HUES48 (cell line): ENCODE measurements around the gene FAM186B.

Experiments
- H3K27ac ChIP-seq: one replicate; pipeline ENCODE4 v1.7.0; 2013; ENCODE audit warnings: low read depth, low read length, inconsistent platforms
- H3K27me3 ChIP-seq: 2 replicates; pipeline ENCODE4 v1.6.1; 2013; ENCODE audit warnings: mild to moderate bottlenecking, low read length; ENCODE audit not compliant: control insufficient read depth, insufficient read depth
- H3K36me3 ChIP-seq: 2 replicates; pipeline ENCODE4 v1.6.1; 2013; ENCODE audit warnings: low read length; ENCODE audit not compliant: control insufficient read depth, insufficient read depth
- H3K4me1 ChIP-seq: 2 replicates; pipeline ENCODE4 v1.6.1; 2013; ENCODE audit warnings: mild to moderate bottlenecking, low read length; ENCODE audit not compliant: control insufficient read depth, insufficient read depth
- H3K4me3 ChIP-seq: 2 replicates; pipeline ENCODE4 v1.5.1; 2013; ENCODE audit warnings: mild to moderate bottlenecking, low read depth, low read length
- H3K9ac ChIP-seq: 2 replicates; pipeline ENCODE4 v1.6.1; 2013; ENCODE audit warnings: mild to moderate bottlenecking, low read depth, low read length, moderate library complexity
- H3K9me3 ChIP-seq: 2 replicates; pipeline ENCODE4 v1.6.1; 2013; ENCODE audit warnings: low read length; ENCODE audit not compliant: control insufficient read depth, insufficient read depth

FAM186B gene

DNA sequence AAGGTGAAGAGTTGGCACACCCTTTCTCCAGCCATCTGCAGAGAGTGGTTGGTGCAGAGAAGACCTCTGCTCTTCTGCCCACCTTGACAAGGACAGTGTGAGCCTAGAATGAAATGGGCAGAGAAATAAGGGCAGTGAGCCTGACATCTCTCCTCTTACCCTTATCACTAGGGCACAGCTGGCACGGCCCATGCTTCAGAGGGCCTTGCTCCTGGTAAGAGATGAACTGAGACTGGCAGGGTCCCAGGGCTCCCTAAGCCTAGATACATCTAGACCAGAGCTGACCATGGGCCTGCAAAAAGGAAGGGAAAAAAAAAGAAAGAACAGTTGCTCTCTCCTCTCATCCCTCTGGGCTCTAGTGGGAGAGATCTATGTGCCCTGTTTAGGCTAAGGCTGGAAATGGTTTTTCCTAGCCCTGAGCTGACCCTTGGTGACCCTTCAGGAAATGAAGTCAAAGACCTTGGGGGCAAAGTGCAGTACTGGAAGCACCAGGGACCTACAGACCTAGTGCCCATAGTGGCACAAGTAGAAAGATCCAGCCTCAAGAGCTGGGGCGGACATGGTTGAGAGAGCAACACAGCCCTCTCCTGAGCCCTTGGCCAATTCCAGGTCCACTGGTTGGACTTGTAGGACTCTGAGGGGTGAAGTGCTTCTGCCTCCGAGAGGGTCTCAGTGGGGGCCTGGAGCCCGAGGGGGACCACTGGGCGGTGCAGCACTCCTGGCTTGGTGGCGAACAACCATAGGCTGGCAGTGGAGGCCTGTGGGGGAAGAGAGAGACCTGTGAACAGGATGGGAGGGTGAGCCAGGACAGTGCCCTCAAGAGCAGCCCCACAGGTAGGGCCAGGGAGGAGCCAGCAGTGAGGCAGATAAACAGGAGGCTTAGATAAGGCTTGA is 40.0 kb upstream of the FAM186B start:
- Histone ChIP-seq H3K36me3 (peaks cover 88% of the 10 kb centered on the region), H3K9ac (no peak overlapping the region), H3K4me1 (no peaks in the 10 kb centered on the region; the same call in 1 of the 2 replicates), H3K27ac (no peak overlapping the region), H3K4me3 (no peak overlapping the region), H3K9me3 (no peaks in the 10 kb centered on the region), H3K27me3 (no peaks in the 10 kb centered on the region)

DNA sequence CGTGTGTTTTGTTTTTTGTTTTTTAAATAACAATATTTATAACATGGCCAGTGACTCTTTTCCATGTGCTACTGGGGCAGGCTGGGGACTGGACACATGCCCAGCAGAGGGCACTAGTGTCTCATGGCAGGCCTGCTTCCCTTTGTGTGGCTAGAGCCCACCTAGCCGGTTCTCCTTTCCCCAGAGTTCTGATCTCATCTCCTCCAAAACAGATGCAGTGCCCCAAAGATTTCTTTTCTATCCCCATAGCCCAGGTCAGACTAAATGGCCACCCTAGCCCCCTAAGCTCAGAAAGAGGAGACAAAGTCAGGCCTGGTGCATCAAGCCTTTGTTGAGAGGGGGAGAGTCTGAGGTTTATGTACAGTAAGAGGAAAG is 39.2 kb upstream of the FAM186B start:
- no peaks in the 10 kb centered on the region for H3K27me3 ChIP-seq
- H3K9ac ChIP-seq = no peak overlapping the region
- H3K9me3 ChIP-seq = no peaks in the 10 kb centered on the region
- no peaks in the 10 kb centered on the region; the same call in 1 of the 2 replicates for H3K4me1 ChIP-seq
- peaks cover 80% of the 10 kb centered on the region for H3K36me3 ChIP-seq
- H3K4me3 ChIP-seq = no peak overlapping the region
- no peak overlapping the region for H3K27ac ChIP-seq

DNA sequence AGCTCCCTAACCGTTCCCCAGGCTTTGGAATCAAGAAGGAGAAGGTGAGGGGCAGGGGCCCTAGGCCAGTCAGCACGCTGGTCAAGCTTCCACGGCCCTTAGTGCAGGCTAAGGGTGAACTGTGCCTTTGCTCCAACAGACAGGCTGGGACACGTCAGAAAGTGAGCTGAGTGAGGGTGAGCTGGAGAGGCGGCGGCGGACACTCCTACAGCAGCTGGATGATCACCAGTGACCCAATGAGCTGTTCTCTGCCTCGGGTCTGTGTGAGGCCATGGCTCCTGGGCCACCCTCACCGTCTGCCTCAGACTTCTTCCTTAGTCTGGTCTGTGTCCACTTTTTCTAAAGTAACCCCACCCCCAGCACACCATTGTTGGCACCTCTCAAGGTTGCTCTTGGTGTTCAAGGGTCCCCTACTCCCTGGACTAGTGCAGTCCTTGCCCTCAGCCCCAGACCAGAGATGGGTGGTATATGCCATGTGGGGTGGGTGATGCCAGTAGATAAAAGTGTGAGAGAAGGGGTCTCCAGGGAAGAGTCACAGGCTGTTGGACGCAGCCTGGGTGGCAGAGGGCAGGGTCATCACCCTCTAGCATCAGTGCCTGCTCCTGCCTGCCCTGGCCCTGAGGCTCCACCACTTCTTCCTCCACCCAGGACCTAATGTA is 38.7 kb upstream of the FAM186B start:
- Histone ChIP-seq H3K36me3 (peaks cover 75% of the 10 kb centered on the region), H3K27me3 (no peaks in the 10 kb centered on the region), H3K9ac (no peak overlapping the region), H3K4me3 (no peak overlapping the region), H3K9me3 (no peaks in the 10 kb centered on the region), H3K4me1 (no peaks in the 10 kb centered on the region; the same call in 1 of the 2 replicates), H3K27ac (no peak overlapping the region)

DNA sequence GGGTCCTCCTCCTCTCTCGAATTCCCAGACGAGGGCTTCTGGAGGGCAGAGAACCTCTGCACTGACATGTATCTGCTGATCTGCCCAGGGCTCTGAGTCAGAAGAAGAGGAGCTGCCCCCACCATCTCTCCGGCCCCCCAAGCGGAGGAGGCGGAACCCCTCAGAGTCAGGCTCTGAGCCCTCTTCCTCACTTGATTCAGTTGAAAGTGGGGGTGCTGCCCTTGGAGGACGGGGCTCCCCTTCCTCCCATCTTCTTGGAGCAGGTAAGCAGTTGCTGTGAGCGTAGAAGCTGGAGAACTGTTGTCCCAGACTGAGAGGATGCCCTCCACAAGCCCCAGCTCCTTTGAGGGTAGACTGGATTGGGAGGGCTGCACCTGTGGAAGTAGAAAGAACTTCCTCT is 37.7 kb upstream of the FAM186B start:
- no peak overlapping the region for H3K9ac ChIP-seq
- no peaks in the 10 kb centered on the region for H3K9me3 ChIP-seq
- no peaks in the 10 kb centered on the region for H3K27me3 ChIP-seq
- peaks cover 71% of the 10 kb centered on the region for H3K36me3 ChIP-seq
- no peaks in the 10 kb centered on the region; the same call in 1 of the 2 replicates for H3K4me1 ChIP-seq
- H3K4me3 ChIP-seq = no peak overlapping the region
- H3K27ac ChIP-seq = no peak overlapping the region

DNA sequence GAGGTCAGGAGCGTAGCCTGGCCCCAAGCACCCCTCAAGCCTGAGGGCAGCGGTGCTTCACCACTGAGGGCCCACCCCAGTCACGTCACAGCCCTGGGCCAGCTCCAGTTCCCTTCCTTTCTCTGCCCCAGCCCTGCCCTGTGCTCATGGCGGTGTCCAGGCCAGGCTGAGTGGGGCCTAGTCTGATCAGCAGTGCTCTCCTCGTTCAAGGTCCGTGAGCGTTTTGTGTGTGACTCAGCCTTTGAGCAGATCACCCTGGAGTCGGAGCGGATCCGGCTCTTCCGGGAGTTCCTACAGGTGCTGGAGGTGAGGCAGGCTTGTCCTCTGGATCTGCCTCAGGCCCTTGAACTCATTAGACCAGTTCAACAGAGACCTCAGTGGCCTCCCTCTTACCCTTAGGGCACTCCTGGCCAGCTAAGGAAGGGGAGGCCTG is 36.9 kb upstream of the FAM186B start:
- H3K4me3 ChIP-seq = no peak overlapping the region
- peaks cover 5% of the 10 kb centered on the region for H3K4me1 ChIP-seq
- H3K9me3 ChIP-seq = no peaks in the 10 kb centered on the region
- H3K36me3 ChIP-seq = peaks cover 69% of the 10 kb centered on the region
- no peak overlapping the region for H3K9ac ChIP-seq
- H3K27me3 ChIP-seq = no peaks in the 10 kb centered on the region
- H3K27ac ChIP-seq = no peak overlapping the region

DNA sequence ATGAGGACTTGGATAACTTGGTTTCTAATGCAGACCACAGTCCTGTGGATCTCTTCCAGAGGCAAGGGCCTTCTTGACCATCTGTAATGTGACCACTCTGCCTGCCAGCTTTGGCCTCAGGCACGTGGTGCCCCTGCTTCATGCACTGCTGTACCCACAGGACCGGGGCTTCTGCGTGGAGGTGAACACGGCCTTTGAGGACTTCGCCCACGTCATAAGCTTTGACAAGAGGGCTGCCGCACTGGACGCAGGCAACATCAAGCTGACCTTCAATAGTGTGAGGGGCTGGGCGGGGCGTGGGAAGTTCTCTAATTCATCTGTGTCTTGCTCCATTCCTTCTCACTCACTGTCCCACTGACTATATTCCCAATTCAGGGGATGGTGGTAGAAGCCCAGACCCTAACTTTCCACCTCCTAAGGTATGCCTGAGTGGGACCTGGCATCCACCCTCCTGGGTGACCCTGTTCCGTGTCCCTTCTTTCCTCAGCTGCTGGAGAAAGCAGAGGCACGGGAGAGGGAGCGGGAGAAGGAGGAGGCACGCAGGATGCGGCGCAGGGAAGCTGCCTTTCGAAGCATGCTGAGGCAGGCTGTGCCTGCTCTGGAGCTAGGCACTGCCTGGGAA is 36.4 kb upstream of the FAM186B start:
- Histone ChIP-seq H3K4me1 (peaks cover 10% of the 10 kb centered on the region), H3K4me3 (no peak overlapping the region), H3K27me3 (no peaks in the 10 kb centered on the region), H3K9ac (no peak overlapping the region), H3K27ac (no peak overlapping the region), H3K9me3 (no peaks in the 10 kb centered on the region), H3K36me3 (peaks cover 63% of the 10 kb centered on the region)

DNA sequence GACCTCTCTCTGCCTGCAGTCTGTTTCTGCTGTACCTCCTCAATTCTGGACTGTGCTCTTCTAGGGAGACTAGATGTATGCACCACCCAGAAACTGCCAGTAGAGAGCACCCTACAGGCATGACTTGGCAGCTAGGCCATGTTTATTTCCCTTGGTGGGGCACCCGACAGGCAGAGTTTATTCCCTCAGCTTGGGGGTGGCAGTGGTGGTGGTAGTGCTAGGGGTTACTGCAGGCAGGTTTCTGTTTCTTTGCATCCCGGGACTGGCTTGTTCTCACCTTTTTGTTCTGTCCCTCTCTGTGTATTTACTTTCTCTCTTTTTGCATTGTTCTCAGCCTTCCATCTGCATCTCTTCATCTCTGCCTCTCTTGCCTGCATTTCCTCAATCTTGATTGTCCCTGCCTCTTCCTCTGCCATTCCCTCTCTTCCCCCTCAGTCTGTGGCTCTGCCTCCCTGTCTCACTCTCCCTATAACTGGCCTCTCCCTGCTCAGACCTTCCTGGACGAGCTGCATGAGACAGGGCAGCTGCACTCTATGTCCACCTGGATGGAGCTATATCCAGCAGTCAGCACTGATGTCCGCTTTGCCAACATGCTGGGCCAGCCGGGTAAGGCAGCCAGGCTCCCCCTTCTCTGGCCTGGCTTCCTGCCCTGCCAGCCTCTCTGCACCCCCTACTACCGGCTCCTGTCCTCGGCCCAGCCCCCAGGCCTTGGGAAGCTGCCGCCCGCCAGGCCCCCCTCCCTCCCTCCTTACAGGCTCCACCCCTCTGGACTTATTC is 31.7 kb upstream of the FAM186B start:
- H3K9me3 ChIP-seq = no peaks in the 10 kb centered on the region
- H3K4me3 ChIP-seq = no peak overlapping the region
- no peaks in the 10 kb centered on the region for H3K27me3 ChIP-seq
- H3K4me1 ChIP-seq = peaks cover 15% of the 10 kb centered on the region
- H3K27ac ChIP-seq = peak overlapping the region; percentile 57
- H3K9ac ChIP-seq = 0 out of 2 replicates have a peak overlapping the region, but pooled peaks have one; percentile 22
- H3K36me3 ChIP-seq = peaks cover 36% of the 10 kb centered on the region

DNA sequence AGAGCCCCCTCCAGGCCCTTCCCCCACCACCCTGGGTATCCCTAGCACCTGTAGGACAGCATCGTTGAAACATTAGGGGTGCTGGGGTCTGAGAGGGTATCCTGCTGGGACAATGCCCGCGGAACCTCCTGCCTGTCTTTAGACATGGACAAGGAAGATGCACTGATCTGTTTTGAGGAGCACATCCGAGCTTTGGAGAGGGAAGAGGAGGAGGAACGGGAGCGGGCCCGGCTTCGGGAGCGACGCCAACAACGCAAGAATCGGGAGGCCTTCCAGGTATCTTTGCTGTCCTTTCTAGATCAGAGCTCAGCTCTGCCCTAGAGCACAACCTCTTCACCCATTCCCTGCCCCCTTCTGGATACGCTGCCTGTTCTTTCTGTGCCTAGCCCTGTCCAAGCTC is 31.1 kb upstream of the FAM186B start:
- peaks cover 36% of the 10 kb centered on the region for H3K36me3 ChIP-seq
- H3K27me3 ChIP-seq = no peaks in the 10 kb centered on the region
- peaks cover 15% of the 10 kb centered on the region for H3K4me1 ChIP-seq
- no peak overlapping the region for H3K9ac ChIP-seq
- peak overlapping the region; percentile 30 for H3K27ac ChIP-seq
- no peaks in the 10 kb centered on the region for H3K9me3 ChIP-seq
- H3K4me3 ChIP-seq = no peak overlapping the region

DNA sequence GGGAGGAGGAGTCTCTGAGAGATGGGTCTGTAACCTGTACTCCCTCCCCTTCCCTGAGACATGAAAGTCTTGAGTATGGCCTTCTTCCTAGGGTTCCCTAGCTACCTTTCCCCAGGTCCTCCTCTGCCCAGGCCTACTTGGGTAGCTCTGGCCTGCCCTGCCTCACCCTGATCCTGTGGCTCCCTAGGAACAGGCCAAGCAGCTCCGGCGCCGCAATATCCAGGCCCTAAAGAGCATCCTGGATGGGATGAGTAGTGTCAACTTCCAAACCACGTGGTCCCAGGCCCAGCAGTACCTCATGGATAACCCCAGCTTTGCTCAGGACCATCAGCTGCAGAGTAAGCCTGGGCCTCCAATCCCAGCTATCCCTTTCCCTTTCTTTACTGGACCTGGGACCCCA is 30.2 kb upstream of the FAM186B start:
- Histone ChIP-seq H3K36me3 (peaks cover 36% of the 10 kb centered on the region), H3K27me3 (no peaks in the 10 kb centered on the region), H3K27ac (no peak overlapping the region), H3K4me3 (no peak overlapping the region), H3K9ac (no peak overlapping the region), H3K4me1 (peaks cover 15% of the 10 kb centered on the region), H3K9me3 (no peaks in the 10 kb centered on the region)

DNA sequence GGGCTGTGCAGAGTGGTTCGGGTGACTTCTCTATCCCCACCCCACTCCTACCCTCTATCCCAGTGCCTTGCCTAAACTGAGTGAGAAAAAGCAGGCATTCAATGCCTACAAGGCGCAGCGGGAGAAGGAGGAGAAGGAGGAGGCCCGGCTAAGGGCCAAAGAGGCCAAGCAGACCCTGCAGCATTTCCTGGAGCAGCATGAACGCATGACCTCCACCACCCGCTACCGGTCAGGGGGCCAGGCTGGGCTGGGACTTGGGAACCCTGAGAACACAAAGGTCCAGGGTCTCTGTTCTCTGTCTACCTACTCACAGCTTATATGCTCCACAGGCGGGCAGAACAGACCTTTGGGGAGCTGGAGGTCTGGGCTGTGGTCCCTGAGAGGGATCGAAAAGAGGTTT is 29.6 kb upstream of the FAM186B start:
- no peak overlapping the region for H3K9ac ChIP-seq
- H3K9me3 ChIP-seq = no peaks in the 10 kb centered on the region

More for the DNA sequence above, 29.6 kb upstream of the FAM186B start:
- H3K4me1 ChIP-seq = peaks cover 15% of the 10 kb centered on the region
- H3K27me3 ChIP-seq = no peaks in the 10 kb centered on the region
- H3K4me3 ChIP-seq = no peak overlapping the region
- no peak overlapping the region for H3K27ac ChIP-seq
- peaks cover 36% of the 10 kb centered on the region for H3K36me3 ChIP-seq
